Esophagus muscularis mucosa (tissue), 4 donors: ENCODE results near the gene ATP13A5. TPM values are rescaled to one million over a fixed set of nuclear protein-coding genes. Genes with fewer than 3 reads are reported as not detected.

Experiments used
- DNase-seq: peaks from one replicate; pipeline ENCODE4 v3.0.0-alpha.2; 2017; ENCODE audit errors: extremely low spot score
- H3K27ac ChIP-seq, 4 donors: fragments of 200-600 bp; sonication (generic); replicated peaks in 1 of 4; 1 replicate in 3 of 4; 2 replicates in 1 of 4; pipeline ENCODE4 v1.5.1; 2016 to 2019; ENCODE audit warnings: mild to moderate bottlenecking in 1 of 4
- H3K27me3 ChIP-seq, 4 donors: fragments of 200-600 bp; sonication (generic); one replicate each; pipeline versions ENCODE4 v1.5.1 to v1.6.0; 2016 to 2019
- H3K36me3 ChIP-seq, 4 donors: fragments of 200-600 bp; sonication (generic); one replicate each; pipeline ENCODE4 v1.5.1; 2016 to 2019
- H3K4me1 ChIP-seq, 4 donors: fragments of 200-600 bp; sonication (generic); one replicate each; pipeline ENCODE4 v1.5.1; 2016 to 2019
- H3K4me3 ChIP-seq, 4 donors: fragments of 200-600 bp; sonication (generic); 1 replicate in 2 of 4; 2 replicates in 2 of 4; pipeline ENCODE4 v1.5.1; 2016 to 2019; ENCODE audit warnings: mild to moderate bottlenecking in 4 of 4, moderate library complexity in 1 of 4
- H3K9me3 ChIP-seq, 4 donors: fragments of 200-600 bp; sonication (generic); 1 replicate in 3 of 4; 2 replicates in 1 of 4; pipeline ENCODE4 v1.5.1; 2016 to 2019
- CTCF ChIP-seq, 3 experiments: fragments of 200-600 bp in 2 of 3; fragments of 450-650 bp in 1 of 3; sonication (generic) in 2 of 3; IDR thresholded peaks; one replicate each; pipeline ENCODE4 v1.5.1; 2017 to 2019; ENCODE audit warnings: antibody characterized with exemption in 3 of 3, mild to moderate bottlenecking in 2 of 3, moderate library complexity in 1 of 3
- EP300 ChIP-seq: sonication (generic); formaldehyde crosslinking; IDR thresholded peaks from one replicate; pipeline ENCODE4 v1.6.1; 2017; ENCODE audit warnings: antibody characterized with exemption
- POLR2A ChIP-seq: fragments of 450-650 bp; IDR thresholded peaks from one replicate; pipeline ENCODE4 v1.6.1; 2017; ENCODE audit warnings: antibody characterized with exemption, moderate library complexity, mild to moderate bottlenecking, low read depth
- POLR2AphosphoS5 ChIP-seq, 2 donors: sonication (generic); formaldehyde crosslinking; IDR thresholded peaks; one replicate each; pipeline ENCODE4 v1.6.1; 2017; ENCODE audit warnings: antibody characterized with exemption in 2 of 2
- WGBS: methylation state at CpG from one replicate; pipeline ENCODE4 v1.1.5; 2018; 5-methylcytosine and 5-hydroxymethylcytosine counted together
- intact Hi-C: fragments of 100-400 bp; cut with DNase I; formaldehyde crosslinking; loops from one replicate; pipeline ENCODE4 v1.15.1; 2023
- total RNA-seq, 4 donors: library from RNA; depleted of rRNA; stranded (reverse); fragments of >200 nt; gene quantifications; one replicate each; pipeline versions ENCODE4 v1.1.0 to v1.2.1, GENCODE V29; 2016

ATP13A5 gene
- total RNA-seq, 4 donors from 2014 or later: not detected

GRCh38 chr3:193248848-193249468 lies 129.6 kb downstream of the ATP13A5 start:
- Histone ChIP-seq H3K9me3 (peaks cover 0 to 39% (median 25%) of the 10 kb centered on the region in 4 donors), H3K27ac (no peak overlapping the region), H3K4me1 (no peaks in the 10 kb centered on the region), H3K36me3 (no peaks in the 10 kb centered on the region), H3K27me3 (no peaks in the 10 kb centered on the region), H3K4me3 (no peak overlapping the region)
- no peak for TF ChIP-seq POLR2A
- no peak for TF ChIP-seq POLR2AphosphoS5 (IDR thresholded peaks at IDR 0.05)
- no peak for TF ChIP-seq CTCF (IDR thresholded peaks at IDR 0.05)
- TF ChIP-seq EP300: no peak
- WGBS: 98% methylated on average over 2 of the region's 2 CpGs
- DNase-seq: no peak
- intact Hi-C loops: no loop called here

GRCh38 chr3:193243571-193243970 lies 135.0 kb downstream of the ATP13A5 start:
- DNase-seq: no peak
- TF ChIP-seq EP300: no peak
- no peak for TF ChIP-seq POLR2AphosphoS5 (IDR thresholded peaks at IDR 0.05)
- TF ChIP-seq POLR2A: no peak
- TF ChIP-seq CTCF (IDR thresholded peaks at IDR 0.05): no peak
- intact Hi-C loops: no loop called here
- Histone ChIP-seq H3K27ac (no peak overlapping the region), H3K9me3 (peaks cover 0 to 17% (median 8%) of the 10 kb centered on the region in 4 donors), H3K36me3 (no peaks in the 10 kb centered on the region), H3K4me1 (peaks cover 0 to 19% (median 11%) of the 10 kb centered on the region in 4 donors), H3K27me3 (no peaks in the 10 kb centered on the region), H3K4me3 (no peak overlapping the region)
- 94% methylated on average over 3 of the region's 3 CpGs for WGBS

- Histone ChIP-seq H3K36me3 (no peaks in the 10 kb centered on the region), H3K4me1 (peaks cover 0 to 19% (median 11%) of the 10 kb centered on the region in 4 donors), H3K27ac (peak overlapping the region; percentile 58 to 80 (median 74)), H3K9me3 (peaks cover 0 to 3% (median 0%) of the 10 kb centered on the region in 4 donors), H3K27me3 (no peaks in the 10 kb centered on the region), H3K4me3 (peak overlapping the region; percentile 56 to 67 (median 58))
- WGBS: 74% methylated on average over 11 of the region's 11 CpGs
- DNase-seq: no peak
- TF ChIP-seq EP300: no peak
- TF ChIP-seq CTCF (IDR thresholded peaks at IDR 0.05): no peak
- TF ChIP-seq POLR2A: no peak
- no peak for TF ChIP-seq POLR2AphosphoS5 (IDR thresholded peaks at IDR 0.05)
- intact Hi-C loops: no loop called here
Observed at GRCh38 chr3:193241716-193242115, 136.8 kb downstream of the ATP13A5 start.

- DNase-seq: no peak
- Histone ChIP-seq H3K27ac (peak within 1 kb of the TSS; percentile 58 to 80 (median 74)), H3K36me3 (no peaks in the 10 kb centered on the region), H3K4me3 (peak within 1 kb of the TSS; percentile 56 to 67 (median 58)), H3K27me3 (no peaks in the 10 kb centered on the region), H3K4me1 (peaks cover 0 to 19% (median 11%) of the 10 kb centered on the region in 4 donors), H3K9me3 (no peaks in the 10 kb centered on the region)
- WGBS: 5% methylated on average over 25 of the region's 93 CpGs
- no peak for TF ChIP-seq POLR2AphosphoS5 (IDR thresholded peaks at IDR 0.05)
- TF ChIP-seq POLR2A: no peak
- TF ChIP-seq EP300: no peak
- peak in 1 of 3 experiments; percentile 3 for TF ChIP-seq CTCF (IDR thresholded peaks at IDR 0.05)
- intact Hi-C loops: no loop called here
Observed at GRCh38 chr3:193240850-193241706, 137.5 kb downstream of the ATP13A5 start, which contains the start of gene PLAAT1. Gene PLAAT1 (plus strand): TSS chr3:193241222. CDS start chr3:193255651, 14,429 bp downstream.
